HL-60 (cell line): ENCODE results near the gene FUNDC2.

Source experiments
- CTCF ChIP-seq: IDR thresholded peaks from one replicate; pipeline ENCODE4 v1.5.1; 2011; ENCODE audit warnings: low read length, control low read depth, inconsistent platforms; ENCODE audit not compliant: insufficient read depth
- GABPA ChIP-seq: IDR thresholded peaks from 2 replicates; pipeline ENCODE4 v1.6.1; 2012; ENCODE audit warnings: low read depth
- POLR2AphosphoS5 ChIP-seq: IDR thresholded peaks from 2 replicates; pipeline ENCODE4 v1.6.1; 2012; ENCODE audit warnings: low read depth
- REST ChIP-seq: IDR thresholded peaks from 2 replicates; pipeline ENCODE4 v1.6.1; 2012; ENCODE audit warnings: low read depth; ENCODE audit not compliant: insufficient replicate concordance

GRCh38 chrX:155035688-155036087 is 9.0 kb downstream of the FUNDC2 start:
- TF ChIP-seq REST (no peak), POLR2AphosphoS5 (no peak), CTCF (no peak), GABPA (no peak)
